22Rv1 (cell line): ENCODE data around the gene CPNE2.

Experiments used
- H3K27ac ChIP-seq: fragments of 450-650 bp; 2 replicates; pipeline ENCODE4 v1.5.1; 2017
- CTCF ChIP-seq: fragments of 450-650 bp; IDR thresholded peaks from 2 replicates; pipeline ENCODE4 v1.5.1; 2017; ENCODE audit warnings: mild to moderate bottlenecking
- ZFX ChIP-seq: fragments of 450-650 bp; IDR thresholded peaks from 2 replicates; pipeline ENCODE4 v1.6.1; 2017; ENCODE audit warnings: antibody characterized with exemption, borderline replicate concordance

The CPNE2 gene

DNA sequence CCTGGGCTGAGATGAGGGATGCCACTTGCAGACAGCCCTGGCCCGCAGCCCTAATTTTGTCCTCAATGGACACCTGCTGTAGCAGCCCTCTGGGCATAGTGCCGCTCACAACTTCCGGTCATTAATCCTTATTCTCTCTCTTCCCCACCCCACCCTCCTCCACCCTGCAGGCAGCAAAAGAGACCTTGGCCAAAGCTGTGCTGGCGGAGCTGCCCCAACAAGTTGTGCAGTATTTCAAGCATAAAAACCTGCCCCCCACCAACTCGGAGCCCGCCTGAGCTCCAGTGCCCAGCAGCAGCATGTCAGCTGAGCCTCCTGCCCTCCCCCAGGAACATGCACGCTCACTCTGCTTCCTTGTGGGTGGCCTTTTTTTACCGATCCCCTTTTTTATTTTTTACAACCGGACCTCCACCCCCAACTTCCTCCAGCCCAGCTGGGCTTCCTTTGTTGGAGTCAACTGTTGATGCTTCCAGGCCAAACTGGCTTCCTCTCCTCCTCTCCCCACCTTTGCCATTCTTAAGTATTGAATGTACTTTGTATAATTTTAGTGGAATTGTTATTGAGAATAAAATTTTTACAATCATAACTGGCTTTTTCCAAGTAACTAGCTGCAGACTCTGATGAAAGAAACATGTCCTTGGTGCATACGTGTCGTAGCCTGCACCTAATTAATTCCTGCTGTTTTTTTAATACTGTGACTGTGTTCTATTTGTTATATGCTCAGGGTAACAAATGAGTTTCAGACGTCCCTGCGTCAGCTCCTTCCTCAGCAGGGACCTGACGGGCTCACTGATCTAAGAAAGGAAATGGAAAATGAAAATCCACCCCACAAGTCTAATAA is 55.2 kb downstream of the CPNE2 start:
- TF ChIP-seq CTCF (no peak), ZFX (no peak)
- no peak overlapping the region for H3K27ac ChIP-seq

DNA sequence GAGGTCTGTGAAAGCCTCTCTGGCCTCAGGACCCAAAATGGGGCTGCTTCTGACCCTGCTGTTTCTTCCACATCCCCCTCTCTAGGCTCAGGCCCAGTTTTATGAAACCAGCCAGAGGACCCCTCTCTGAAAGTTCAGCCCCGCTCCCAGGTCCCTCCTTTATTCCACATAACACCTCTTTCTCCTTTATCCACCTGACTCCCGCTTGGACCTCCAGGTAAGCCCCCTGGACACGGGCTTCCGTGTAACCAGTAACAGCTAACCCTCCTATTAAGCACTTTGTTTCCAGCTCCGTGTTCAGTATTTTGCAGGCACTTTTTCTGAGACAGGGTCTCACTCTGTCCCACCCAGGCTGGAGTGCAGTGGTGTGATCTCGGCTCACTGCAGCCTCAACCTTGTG is 56.1 kb downstream of the CPNE2 start:
- H3K27ac ChIP-seq = no peak overlapping the region
- no peak for TF ChIP-seq CTCF

GRCh38 chr16:57149391-57149790 is 57.0 kb downstream of the CPNE2 start:
- no peak overlapping the region for H3K27ac ChIP-seq
- TF ChIP-seq ZFX (no peak), CTCF (no peak)

DNA sequence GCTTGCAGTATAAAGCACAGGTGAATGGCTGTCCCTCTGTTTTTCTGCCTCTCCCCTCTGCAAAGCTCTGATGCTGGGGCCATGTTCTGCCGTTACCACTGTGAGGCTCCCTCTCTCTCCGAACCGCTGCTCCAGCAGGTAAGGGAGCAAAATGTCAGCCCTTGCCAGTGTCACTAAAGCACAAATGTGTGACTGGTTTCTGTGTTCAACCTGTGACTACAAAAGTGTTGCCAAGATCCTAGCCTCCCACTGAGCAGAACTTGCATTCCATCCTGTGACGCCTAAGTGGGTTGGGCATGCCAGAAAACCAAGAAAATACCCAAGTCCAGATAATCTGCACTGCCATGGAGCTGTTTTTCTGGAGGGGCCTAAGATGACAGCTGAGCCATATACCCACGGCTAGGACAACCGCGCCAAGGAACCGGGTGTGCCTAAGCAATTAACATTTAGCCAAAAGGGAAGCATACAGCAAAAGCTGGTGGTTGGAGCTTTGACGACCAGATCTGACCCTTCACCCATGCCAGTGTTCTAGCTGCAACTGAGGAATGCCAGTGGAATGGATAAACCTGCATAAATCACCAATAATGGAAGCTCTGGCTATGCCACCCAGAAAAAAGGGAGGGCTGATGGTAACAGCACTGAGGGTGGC is 58.4 kb downstream of the CPNE2 start:
- no peak overlapping the region for H3K27ac ChIP-seq

GRCh38 chr16:57151369-57151768 is 59.0 kb downstream of the CPNE2 start:
- TF ChIP-seq CTCF (no peak), ZFX (no peak)
- no peak overlapping the region for H3K27ac ChIP-seq

More for the DNA sequence above, 58.4 kb downstream of the CPNE2 start:
- TF ChIP-seq CTCF = no peak
- TF ChIP-seq ZFX = no peak

GRCh38 chr16:57152096-57153093 is 60.0 kb downstream of the CPNE2 start:
- H3K27ac ChIP-seq = no peak overlapping the region
- TF ChIP-seq CTCF (no peak), ZFX (no peak)
